Measurements from ENCODE around the gene PLIN1.

Gene PLIN1

DNA sequence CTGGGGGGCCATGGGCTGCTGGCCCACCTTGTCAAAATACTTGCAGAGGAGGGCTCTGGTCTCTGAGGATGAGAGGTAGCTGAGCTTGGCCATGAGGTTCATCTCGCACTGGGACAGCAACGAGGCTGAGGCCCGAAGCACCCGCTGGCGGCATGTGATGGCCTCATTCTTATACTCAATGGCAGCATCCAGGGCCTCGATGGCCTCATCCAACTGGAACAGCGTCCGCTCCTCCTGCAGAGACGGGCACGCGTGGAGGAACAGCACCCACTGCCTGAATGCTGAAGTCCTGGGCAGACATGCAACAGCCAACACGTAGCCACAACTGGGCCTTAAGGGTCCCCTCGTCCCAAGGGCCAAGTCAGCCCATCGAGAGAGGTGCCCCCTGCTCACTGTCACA lies 48.9 kb downstream of the PLIN1 start:
- DNase-seq = no peak

GRCh38 chr15:89629829-89630228 lies 49.3 kb downstream of the PLIN1 start:
- no peak for DNase-seq

DNA sequence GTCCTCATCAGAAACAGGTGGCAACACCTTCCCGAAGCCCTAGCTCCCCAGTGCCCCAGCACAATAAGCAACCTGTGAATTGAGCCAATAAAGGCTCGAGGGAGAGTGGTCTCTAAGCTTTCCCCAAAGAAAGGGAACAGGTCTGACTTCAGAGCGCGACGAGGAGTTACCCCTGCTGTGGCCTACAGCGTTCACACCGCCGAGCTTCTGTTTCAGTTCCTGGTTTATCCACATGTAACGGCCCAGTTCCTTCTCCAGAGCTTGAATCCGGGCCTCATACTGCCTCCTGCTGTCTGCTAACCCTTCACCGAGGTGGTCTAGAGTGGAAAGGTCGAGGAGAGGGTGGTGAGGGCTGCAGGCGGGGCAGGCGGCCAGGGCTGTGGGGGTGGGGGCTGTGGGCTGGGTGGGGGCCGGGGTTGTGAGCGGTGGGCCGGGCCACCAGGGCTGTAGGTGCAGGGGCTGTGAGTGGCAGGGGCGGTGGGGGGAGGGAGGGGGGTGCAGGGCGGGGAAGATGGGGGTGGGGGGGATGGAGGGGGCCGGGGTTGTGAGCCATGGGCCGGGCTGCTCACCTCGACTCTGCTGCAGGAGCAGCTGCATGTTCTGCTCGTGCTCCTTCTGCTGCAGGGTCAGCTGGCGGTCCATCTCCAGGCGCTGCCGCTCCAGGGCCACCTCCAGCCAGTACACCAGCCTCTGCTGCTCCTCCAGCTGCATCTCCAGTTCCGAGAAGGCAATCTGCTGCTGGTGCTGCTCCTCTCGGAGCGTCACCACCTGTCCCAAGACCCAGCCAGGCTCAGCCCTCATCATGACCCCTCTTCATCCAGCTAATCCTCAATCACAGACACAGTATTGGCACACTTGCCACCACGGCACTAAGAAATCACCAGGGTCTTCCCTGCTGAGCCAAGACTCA lies 50.1 kb downstream of the PLIN1 start:
- no peak for DNase-seq

DNA sequence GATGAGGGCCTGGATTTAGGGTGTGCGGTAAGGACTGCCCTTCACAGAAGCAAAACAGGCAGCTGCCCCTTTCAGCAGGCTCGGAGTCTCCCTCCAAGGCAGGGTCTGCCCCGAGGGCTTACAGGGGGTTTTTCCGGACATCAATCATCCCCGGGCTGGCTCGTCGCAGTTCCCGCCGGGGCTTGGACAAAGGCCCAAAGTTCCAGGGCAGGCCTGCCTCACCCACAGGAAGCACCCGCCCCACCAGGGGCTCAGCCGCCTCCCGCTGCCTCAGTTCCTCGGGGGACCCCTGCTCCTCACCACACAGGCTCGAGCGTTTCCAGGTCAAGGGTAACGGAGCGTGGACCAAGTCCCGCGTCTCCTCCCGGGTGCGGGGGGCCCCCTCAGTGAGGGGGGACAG lies 50.9 kb downstream of the PLIN1 start:
- no peak for DNase-seq

GRCh38 chr15:89627256-89627970 lies 51.8 kb downstream of the PLIN1 start:
- no peak for DNase-seq

GRCh38 chr15:89625716-89626115 lies 53.5 kb downstream of the PLIN1 start:
- no peak for DNase-seq

DNA sequence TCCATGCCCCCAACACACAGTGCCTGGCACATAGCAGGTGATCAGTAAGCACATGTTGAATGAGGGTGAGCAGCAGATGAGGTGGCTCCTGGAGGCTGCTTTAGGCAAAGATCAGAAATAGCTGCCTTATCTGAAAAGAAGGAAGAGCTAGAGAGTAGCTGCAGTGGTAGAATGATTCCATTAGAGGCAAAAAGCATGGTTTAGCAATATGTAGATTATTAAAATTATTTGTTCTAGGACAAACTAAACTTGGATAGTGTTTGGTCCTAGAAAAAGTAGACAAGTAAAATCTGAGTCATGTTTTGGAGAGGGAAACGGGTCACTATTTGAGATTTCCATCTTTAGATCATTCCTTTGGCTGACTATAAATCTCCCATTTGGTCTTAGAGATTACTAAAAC lies 56.0 kb downstream of the PLIN1 start:
- DNase-seq = no peak

GRCh38 chr15:89621547-89621946 lies 57.6 kb downstream of the PLIN1 start:
- DNase-seq = no peak

- DNase-seq = no peak
These were observed 62.9 kb downstream of the PLIN1 start for GRCh38 chr15:89616228-89616627.

GRCh38 chr15:89615135-89615534 lies 64.0 kb downstream of the PLIN1 start:
- no peak for DNase-seq

Measured in amygdala (tissue), 56 donors.